Tibial artery (tissue), 4 donors: Measurements from ENCODE around the gene NOL7.

Experiments used
- DNase-seq, 2 donors: peaks; one replicate each; pipeline ENCODE4 v3.0.0-alpha.2; 2019
- H3K27ac ChIP-seq, 2 donors: fragments of 200-600 bp; sonication (generic) in 1 of 2; 1 replicate in 1 of 2; 2 replicates in 1 of 2; pipeline ENCODE4 v1.5.1; 2018 to 2019; ENCODE audit warnings: mild to moderate bottlenecking in 1 of 2
- H3K27me3 ChIP-seq, 2 donors: fragments of 200-600 bp; sonication (generic) in 1 of 2; one replicate each; pipeline versions ENCODE4 v1.5.1 to v1.6.0; 2016 to 2019
- H3K36me3 ChIP-seq, 3 donors: fragments of 200-600 bp; sonication (generic) in 2 of 3; one replicate each; pipeline ENCODE4 v1.5.1; 2016 to 2019; ENCODE audit warnings: mild to moderate bottlenecking in 2 of 3
- H3K4me1 ChIP-seq, 4 donors: fragments of 200-600 bp; sonication (generic) in 2 of 4; 1 replicate in 3 of 4; 2 replicates in 1 of 4; pipeline ENCODE4 v1.5.1; 2016 to 2019
- H3K4me3 ChIP-seq, 2 donors: fragments of 200-600 bp; sonication (generic) in 1 of 2; 1 replicate in 1 of 2; 2 replicates in 1 of 2; pipeline ENCODE4 v1.5.1; 2018 to 2019; ENCODE audit warnings: mild to moderate bottlenecking in 2 of 2
- H3K9me3 ChIP-seq, 3 donors: fragments of 200-600 bp; sonication (generic) in 1 of 3; one replicate each; pipeline ENCODE4 v1.5.1; 2016 to 2019
- CTCF ChIP-seq, 2 experiments: fragments of 200-600 bp in 1 of 2; fragments of 450-650 bp in 1 of 2; IDR thresholded peaks; one replicate each; pipeline ENCODE4 v1.5.1; 2017 to 2019; ENCODE audit warnings: antibody characterized with exemption in 2 of 2, mild to moderate bottlenecking in 1 of 2, moderate library complexity in 1 of 2
- intact Hi-C: fragments of 100-400 bp; cut with DNase I; formaldehyde crosslinking; loops from one replicate; pipeline ENCODE4 v1.15.0; 2023; ENCODE audit warnings: low total_unique reads

Gene NOL7

GRCh38 chr6:13662651-13663334, 47.7 kb downstream of the NOL7 start:
- H3K9me3 ChIP-seq, result no peaks in the 10 kb centered on the region
- intact Hi-C loops, result no loop called here
- TF ChIP-seq CTCF (IDR thresholded peaks at IDR 0.05), result no peak
- peaks cover 0 to 72% (median 10%) of the 10 kb centered on the region in 4 donors for H3K4me1 ChIP-seq
- H3K27me3 ChIP-seq, result no peaks in the 10 kb centered on the region
- H3K27ac ChIP-seq, result no peak overlapping the region
- no peaks in the 10 kb centered on the region for H3K36me3 ChIP-seq
- no peak for DNase-seq
- H3K4me3 ChIP-seq, result no peak overlapping the region

GRCh38 chr6:13663986-13664385, 48.9 kb downstream of the NOL7 start:
- Histone ChIP-seq H3K9me3 (no peaks in the 10 kb centered on the region), H3K36me3 (no peaks in the 10 kb centered on the region), H3K27me3 (no peaks in the 10 kb centered on the region), H3K4me1 (peaks cover 0 to 72% (median 12%) of the 10 kb centered on the region in 4 donors), H3K27ac (no peak overlapping the region), H3K4me3 (no peak overlapping the region)
- no peak for TF ChIP-seq CTCF (IDR thresholded peaks at IDR 0.05)
- intact Hi-C loops, result no loop called here
- DNase-seq, result no peak

GRCh38 chr6:13664703-13665352, 49.7 kb downstream of the NOL7 start:
- TF ChIP-seq CTCF (IDR thresholded peaks at IDR 0.05), result no peak
- intact Hi-C loops, result no loop called here
- H3K27me3 ChIP-seq, result no peaks in the 10 kb centered on the region
- DNase-seq, result no peak
- H3K9me3 ChIP-seq, result no peaks in the 10 kb centered on the region
- peaks cover 0 to 64% (median 12%) of the 10 kb centered on the region in 4 donors for H3K4me1 ChIP-seq
- H3K36me3 ChIP-seq, result no peaks in the 10 kb centered on the region
- no peak overlapping the region for H3K4me3 ChIP-seq
- no peak overlapping the region for H3K27ac ChIP-seq

GRCh38 chr6:13666194-13667105, 51.3 kb downstream of the NOL7 start:
- intact Hi-C loops, result no loop called here
- Histone ChIP-seq H3K4me1 (peaks cover 0 to 49% (median 6%) of the 10 kb centered on the region in 4 donors), H3K36me3 (no peaks in the 10 kb centered on the region), H3K9me3 (no peaks in the 10 kb centered on the region), H3K4me3 (no peak overlapping the region), H3K27me3 (no peaks in the 10 kb centered on the region), H3K27ac (no peak overlapping the region)
- no peak for TF ChIP-seq CTCF (IDR thresholded peaks at IDR 0.05)
- no peak for DNase-seq

- no peaks in the 10 kb centered on the region for H3K27me3 ChIP-seq
- DNase-seq, result no peak
- H3K27ac ChIP-seq, result no peak overlapping the region
- no peak for TF ChIP-seq CTCF (IDR thresholded peaks at IDR 0.05)
- H3K4me1 ChIP-seq, result peaks cover 0 to 49% (median 5%) of the 10 kb centered on the region in 4 donors
- no peaks in the 10 kb centered on the region for H3K36me3 ChIP-seq
- no peak overlapping the region for H3K4me3 ChIP-seq
- H3K9me3 ChIP-seq, result no peaks in the 10 kb centered on the region
- intact Hi-C loops, result no loop called here
Measured at GRCh38 chr6:13667655-13668054, 52.5 kb downstream of the NOL7 start.
